ENCODE results near the gene FAM210B. TPM values are rescaled to one million over a fixed set of nuclear protein-coding genes. Genes with fewer than 3 reads are reported as not detected.
A peak's percentile ranks its signal among the peaks of the same experiment; 100 is the strongest.

The FAM210B gene
- total RNA-seq, 4 donors from 2014 or later: 30.8 to 41.5 (median 38.8) TPM

GRCh38 chr20:56352345-56353055 is 6.3 kb upstream of the FAM210B start:
- no peaks in the 10 kb centered on the region for H3K27me3 ChIP-seq
- intact Hi-C loops (cut with DNase I): no loop called here
- 75 to 76% methylated on average over 5 of the region's 5 CpGs for WGBS, 2 donors
- no peak for DNase-seq
- no peak overlapping the region for H3K27ac ChIP-seq
- TF ChIP-seq, protein P1, sequence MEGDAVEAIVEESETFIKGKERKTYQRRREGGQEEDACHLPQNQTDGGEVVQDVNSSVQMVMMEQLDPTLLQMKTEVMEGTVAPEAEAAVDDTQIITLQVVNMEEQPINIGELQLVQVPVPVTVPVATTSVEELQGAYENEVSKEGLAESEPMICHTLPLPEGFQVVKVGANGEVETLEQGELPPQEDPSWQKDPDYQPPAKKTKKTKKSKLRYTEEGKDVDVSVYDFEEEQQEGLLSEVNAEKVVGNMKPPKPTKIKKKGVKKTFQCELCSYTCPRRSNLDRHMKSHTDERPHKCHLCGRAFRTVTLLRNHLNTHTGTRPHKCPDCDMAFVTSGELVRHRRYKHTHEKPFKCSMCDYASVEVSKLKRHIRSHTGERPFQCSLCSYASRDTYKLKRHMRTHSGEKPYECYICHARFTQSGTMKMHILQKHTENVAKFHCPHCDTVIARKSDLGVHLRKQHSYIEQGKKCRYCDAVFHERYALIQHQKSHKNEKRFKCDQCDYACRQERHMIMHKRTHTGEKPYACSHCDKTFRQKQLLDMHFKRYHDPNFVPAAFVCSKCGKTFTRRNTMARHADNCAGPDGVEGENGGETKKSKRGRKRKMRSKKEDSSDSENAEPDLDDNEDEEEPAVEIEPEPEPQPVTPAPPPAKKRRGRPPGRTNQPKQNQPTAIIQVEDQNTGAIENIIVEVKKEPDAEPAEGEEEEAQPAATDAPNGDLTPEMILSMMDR (IDR thresholded peaks at IDR 0.05): no peak
- H3K9me3 ChIP-seq: no peaks in the 10 kb centered on the region
- H3K4me3 ChIP-seq (replicated peaks in 1 of 3): no peak overlapping the region
- no peaks in the 10 kb centered on the region for H3K4me1 ChIP-seq
- no peaks in the 10 kb centered on the region for H3K36me3 ChIP-seq

DNA sequence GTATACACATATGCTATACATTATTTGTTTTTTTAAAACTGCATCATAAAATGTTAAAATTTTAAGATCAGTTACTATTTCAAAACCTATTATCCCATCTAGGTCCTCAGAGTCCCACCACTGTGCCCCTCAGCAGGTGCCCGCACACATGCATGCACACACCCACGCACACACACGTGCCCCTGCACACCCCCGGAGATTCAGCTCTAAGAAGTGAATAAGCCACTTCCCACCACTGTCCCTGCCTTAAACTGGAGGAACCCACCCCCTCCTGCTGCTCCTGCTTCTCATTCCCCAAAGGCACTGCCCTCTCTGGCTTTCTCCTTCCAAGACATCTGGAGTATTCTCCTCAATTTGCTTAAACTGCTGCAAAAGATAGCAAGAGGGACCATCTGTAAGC is 5.4 kb upstream of the FAM210B start:
- intact Hi-C loops (cut with DNase I): no loop called here
- no peaks in the 10 kb centered on the region for H3K36me3 ChIP-seq
- H3K4me1 ChIP-seq: no peaks in the 10 kb centered on the region
- WGBS, 2 donors: 82 to 88% methylated on average over 4 of the region's 4 CpGs
- no peaks in the 10 kb centered on the region for H3K9me3 ChIP-seq
- no peak for DNase-seq
- no peak overlapping the region for H3K27ac ChIP-seq
- H3K4me3 ChIP-seq (replicated peaks in 1 of 3): no peak overlapping the region
- no peaks in the 10 kb centered on the region for H3K27me3 ChIP-seq
- TF ChIP-seq POLR2A (IDR thresholded peaks at IDR 0.05): no peak
- TF ChIP-seq, protein P1 (IDR thresholded peaks at IDR 0.05): no peak

DNA sequence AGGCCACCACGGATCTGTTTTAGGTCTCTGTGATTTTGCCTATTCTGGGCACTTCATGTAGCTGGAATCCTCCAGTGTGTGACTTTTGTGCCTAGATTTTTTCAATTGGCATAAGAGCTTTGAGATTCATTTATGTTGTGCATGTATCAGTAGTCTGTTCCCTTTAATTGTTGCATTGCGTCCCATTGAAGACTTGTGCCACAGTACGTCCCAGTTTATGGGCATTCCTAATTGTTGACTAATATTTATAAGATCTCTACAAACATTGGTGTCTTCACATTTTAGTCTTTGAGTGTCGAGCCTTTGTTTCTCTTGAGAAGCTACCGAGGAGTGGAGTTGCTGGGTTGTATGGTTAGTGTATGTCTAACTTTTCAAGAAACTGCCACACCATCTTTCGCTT is 704 bp upstream of the FAM210B start:
- Histone ChIP-seq H3K27ac (no peak overlapping the region), H3K4me1 (peaks cover 12 to 14% of the 10 kb centered on the region in 2 donors), H3K36me3 (no peaks in the 10 kb centered on the region), H3K27me3 (no peaks in the 10 kb centered on the region), H3K9me3 (no peaks in the 10 kb centered on the region), H3K4me3 (replicated peaks in 1 of 3) (no peak overlapping the region)
- intact Hi-C loops (cut with DNase I): no loop called here
- 72 to 77% methylated on average over 6 of the region's 6 CpGs for WGBS, 2 donors
- no peak for TF ChIP-seq POLR2A (IDR thresholded peaks at IDR 0.05)
- TF ChIP-seq, protein P1 (IDR thresholded peaks at IDR 0.05): no peak
- no peak for DNase-seq

DNA sequence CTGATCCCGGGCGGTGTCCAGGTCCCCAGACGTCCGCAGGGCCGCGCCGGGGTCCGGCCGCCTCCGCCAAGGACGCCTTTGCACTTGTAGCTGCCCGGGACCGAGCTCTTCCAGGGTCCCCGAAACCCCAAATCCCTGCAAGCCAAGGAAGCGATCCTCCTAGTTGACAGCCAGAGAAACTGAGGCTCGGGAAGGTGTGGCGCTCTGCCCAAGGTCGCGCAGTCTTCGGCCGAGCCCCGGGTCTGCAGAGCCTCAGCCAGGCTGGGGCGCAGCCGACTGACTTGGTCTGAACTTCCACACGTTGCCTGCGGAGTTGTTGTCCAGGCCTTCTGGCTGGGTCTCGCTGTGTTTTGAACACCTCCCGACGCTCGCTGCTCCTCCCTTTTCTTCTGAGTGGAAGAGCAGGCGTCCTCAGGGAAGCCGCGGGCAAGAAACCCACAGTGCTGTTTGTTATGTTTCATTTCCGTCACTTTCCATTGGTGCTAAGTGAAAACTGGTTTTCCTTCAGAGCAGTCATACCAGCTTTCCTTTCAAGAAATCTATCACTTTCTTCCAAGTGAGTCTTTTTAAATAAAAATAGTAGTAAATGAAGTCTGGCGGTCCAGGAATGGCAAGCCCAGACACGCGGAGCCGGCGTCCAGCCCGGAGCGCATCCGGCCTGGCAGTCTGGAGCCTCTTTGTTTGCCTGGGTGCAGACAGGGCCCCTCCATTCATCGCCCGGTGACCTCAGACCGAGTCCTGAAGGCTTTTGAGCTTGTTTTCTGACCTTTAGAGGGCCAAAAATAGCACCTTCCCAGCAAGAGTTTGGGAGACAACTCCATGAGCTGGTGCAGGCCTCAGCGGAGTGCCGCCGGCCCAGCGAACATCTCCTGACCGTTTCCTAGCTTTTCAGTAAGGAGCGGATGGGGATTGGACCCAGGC is 698 bp downstream of the FAM210B start:
- Histone ChIP-seq H3K36me3 (no peaks in the 10 kb centered on the region), H3K4me3 (replicated peaks in 1 of 3) (peak overlapping the region; percentile 73 to 95 (median 93)), H3K9me3 (no peaks in the 10 kb centered on the region), H3K27me3 (no peaks in the 10 kb centered on the region), H3K4me1 (peaks cover 12 to 14% of the 10 kb centered on the region in 2 donors), H3K27ac (peak overlapping the region; percentile 39 to 52 (median 51))
- intact Hi-C loops (cut with DNase I): no loop called here
- DNase-seq: peak; percentile 52 to 60
- peak in 1 of 2 donors; percentile 1 for TF ChIP-seq POLR2A (IDR thresholded peaks at IDR 0.05)
- TF ChIP-seq, protein P1 (IDR thresholded peaks at IDR 0.05): no peak
- WGBS, 2 donors: 15 to 27% methylated on average over 29 to 49 of the region's 51 CpGs

All from thyroid gland (tissue), 4 donors.